IMR-90 (cell line): ENCODE data around the gene CNKSR3. TPM values are rescaled to one million over a fixed set of nuclear protein-coding genes. Genes with fewer than 3 reads are reported as not detected.

Experiments used
- ATAC-seq: fragments of 200-7000 bp; cut with Tn5 transposase; 2 replicates; pipeline ENCODE4 v1.9.1; 2020; ENCODE audit warnings: low read depth, mild to moderate bottlenecking, moderate library complexity
- BruUV-seq: library from RNA; stranded (reverse); fragments of 400-500 nt; replicated peaks from 2 replicates; lab custom pipeline; 2021; lab: Mats Ljungman, UMichigan
- CTCF ChIA-PET: fragments of 300-600 bp; formaldehyde crosslinking; extraction: SDS; loops from one replicate; lab custom pipeline; 2021; ENCODE audit warnings: antibody characterized with exemption; lab: Yijun Ruan, JAX
- POLR2A ChIA-PET: fragments of 300-600 bp; sonication (Branson Sonifier 250); formaldehyde crosslinking; loops from one replicate; lab custom pipeline; 2022; ENCODE audit warnings: antibody characterized with exemption; ENCODE audit not compliant: unreplicated experiment; lab: Charles Lee
- DNase-seq: peaks from one replicate; pipeline ENCODE4 v3.0.0; 2013
- H2AFZ ChIP-seq: replicated peaks from 2 replicates; pipeline ENCODE3; 2013; ENCODE audit warnings: low read length, mild to moderate bottlenecking; ENCODE audit not compliant: poor library complexity
- H2AK5ac ChIP-seq: 2 replicates; pipeline ENCODE4 v1.6.1; 2013; ENCODE audit warnings: low read depth, low read length, inconsistent platforms
- H2AK9ac ChIP-seq: replicated peaks from 2 replicates; pipeline ENCODE3; 2013; ENCODE audit warnings: mild to moderate bottlenecking, low read depth, low read length, moderate library complexity; ENCODE audit not compliant: poor library complexity
- H2BK120ac ChIP-seq: 2 replicates; pipeline ENCODE4 v1.6.1; 2013; ENCODE audit warnings: low read depth, low read length, inconsistent platforms
- H2BK15ac ChIP-seq: 3 replicates; pipeline ENCODE4 v1.6.1; 2013; ENCODE audit warnings: low read depth, low read length, inconsistent platforms
- H2BK20ac ChIP-seq: 2 replicates; pipeline ENCODE4 v1.6.1; 2013; ENCODE audit warnings: low read depth, mild to moderate bottlenecking, inconsistent platforms, low read length, moderate library complexity
- H2BK5ac ChIP-seq: 2 replicates; pipeline ENCODE4 v1.6.1; 2013; ENCODE audit warnings: mild to moderate bottlenecking, low read depth, low read length, inconsistent platforms; ENCODE audit not compliant: poor library complexity, severe bottlenecking
- H3K14ac ChIP-seq: replicated peaks from 2 replicates; pipeline ENCODE4 v1.6.1; 2013; ENCODE audit warnings: low read depth, low read length, inconsistent platforms
- H3K18ac ChIP-seq: 2 replicates; pipeline ENCODE4 v1.6.1; 2013; ENCODE audit warnings: low read depth, low read length, control low read depth
- H3K23ac ChIP-seq: 2 replicates; pipeline ENCODE4 v1.6.1; 2013; ENCODE audit warnings: low read depth, low read length, inconsistent platforms
- H3K27ac ChIP-seq: 2 replicates; pipeline ENCODE4 v1.5.1; 2013; ENCODE audit warnings: mild to moderate bottlenecking, control low read depth, low read length; ENCODE audit not compliant: insufficient read depth
- H3K27me3 ChIP-seq: 2 replicates; pipeline ENCODE4 v1.6.1; 2013; ENCODE audit warnings: low read length; ENCODE audit not compliant: control insufficient read depth, insufficient read depth
- H3K36me3 ChIP-seq: 2 replicates; pipeline ENCODE4 v1.6.1; 2013; ENCODE audit warnings: low read length, mixed read lengths; ENCODE audit not compliant: control insufficient read depth, insufficient read depth
- H3K4ac ChIP-seq: 2 replicates; pipeline ENCODE4 v1.6.1; 2013; ENCODE audit warnings: low read depth, low read length, inconsistent platforms
- H3K4me1 ChIP-seq: 2 replicates; pipeline ENCODE4 v1.6.1; 2013; ENCODE audit warnings: low read length, mixed read lengths; ENCODE audit not compliant: control insufficient read depth, insufficient read depth
- H3K4me2 ChIP-seq: 2 replicates; pipeline ENCODE4 v1.6.1; 2013; ENCODE audit warnings: low read depth, mild to moderate bottlenecking, control low read depth, low read length, moderate library complexity
- H3K4me3 ChIP-seq: 2 replicates; pipeline ENCODE4 v1.5.1; 2013; ENCODE audit warnings: low read depth, mild to moderate bottlenecking, control low read depth, low read length, moderate library complexity; ENCODE audit not compliant: insufficient read depth
- H3K56ac ChIP-seq: 2 replicates; pipeline ENCODE4 v1.6.1; 2013; ENCODE audit warnings: low read length, inconsistent platforms; ENCODE audit not compliant: insufficient read depth; ENCODE audit errors: extremely low read depth
- H3K79me1 ChIP-seq, 2 experiments: 2 replicates each; pipeline ENCODE4 v1.6.1; 2013; ENCODE audit warnings: low read length in 2 of 2, inconsistent platforms in 1 of 2, low read depth in 1 of 2
- H3K9ac ChIP-seq: 2 replicates; pipeline ENCODE4 v1.6.1; 2013; ENCODE audit warnings: low read depth, low read length, control low read depth
- H3K9me1 ChIP-seq: 2 replicates; pipeline ENCODE4 v1.6.1; 2013; ENCODE audit warnings: low read length, inconsistent platforms; ENCODE audit not compliant: insufficient read depth
- H3K9me3 ChIP-seq: 2 replicates; pipeline ENCODE4 v1.6.1; 2013; ENCODE audit warnings: low read length; ENCODE audit not compliant: control insufficient read depth, insufficient read depth
- H4K20me1 ChIP-seq: 2 replicates; pipeline ENCODE4 v1.6.1; 2013; ENCODE audit warnings: low read length, inconsistent platforms; ENCODE audit not compliant: insufficient read depth
- H4K5ac ChIP-seq: 2 replicates; pipeline ENCODE4 v1.6.1; 2013; ENCODE audit warnings: mild to moderate bottlenecking, low read depth, low read length, control low read depth
- H4K8ac ChIP-seq, 2 experiments: 2 replicates each; pipeline ENCODE4 v1.6.1; 2013; ENCODE audit warnings: low read depth in 2 of 2, low read length in 2 of 2, control low read depth in 1 of 2, inconsistent platforms in 1 of 2
- H4K91ac ChIP-seq: 2 replicates; pipeline ENCODE4 v1.6.1; 2013; ENCODE audit warnings: low read depth, low read length, inconsistent platforms; ENCODE audit not compliant: insufficient read depth
- BHLHE40 ChIP-seq: fragments of 150-350 bp; IDR thresholded peaks from 2 replicates; pipeline ENCODE4 v1.6.1; 2016; ENCODE audit warnings: mild to moderate bottlenecking, low read depth, low read length
- CEBPB ChIP-seq: IDR thresholded peaks from 2 replicates; pipeline ENCODE4 v1.6.1; 2012; ENCODE audit warnings: low read depth, low read length, improper control_type of control experiment
- CHD1 ChIP-seq: IDR thresholded peaks from 2 replicates; pipeline ENCODE4 v1.6.1; 2012; ENCODE audit warnings: low read depth, low read length, improper control_type of control experiment
- CTCF ChIP-seq: conservative IDR thresholded peaks from 2 replicates; pipeline ENCODE4 v1.5.1; 2012; ENCODE audit warnings: mild to moderate bottlenecking, low read depth, low read length, improper control_type of control experiment
- FOS ChIP-seq: fragments of 150-350 bp; IDR thresholded peaks from 2 replicates; pipeline ENCODE4 v1.6.1; 2016; ENCODE audit warnings: low read depth, low read length
- MAFK ChIP-seq: IDR thresholded peaks from 2 replicates; pipeline ENCODE4 v1.6.1; 2012; ENCODE audit warnings: low read depth, low read length, improper control_type of control experiment
- MAZ ChIP-seq: IDR thresholded peaks from 2 replicates; pipeline ENCODE4 v1.6.1; 2012; ENCODE audit warnings: low read depth, mild to moderate bottlenecking, low read length, improper control_type of control experiment, moderate library complexity, borderline replicate concordance
- MXI1 ChIP-seq: IDR thresholded peaks from 2 replicates; pipeline ENCODE4 v1.6.1; 2012; ENCODE audit warnings: low read depth, mild to moderate bottlenecking, low read length, moderate library complexity, borderline replicate concordance
- NFE2L2 ChIP-seq: fragments of 150-350 bp; IDR thresholded peaks from 2 replicates; pipeline ENCODE4 v1.6.1; 2016; ENCODE audit warnings: low read depth, mild to moderate bottlenecking, low read length
- POLR2A ChIP-seq: IDR thresholded peaks from 2 replicates; pipeline ENCODE4 v1.6.1; 2012; ENCODE audit warnings: mild to moderate bottlenecking, low read depth, low read length
- RAD21 ChIP-seq: IDR thresholded peaks from 2 replicates; pipeline ENCODE4 v1.6.1; 2012; ENCODE audit warnings: low read length, improper control_type of control experiment
- RCOR1 ChIP-seq: IDR thresholded peaks from 2 replicates; pipeline ENCODE4 v1.6.1; 2012; ENCODE audit warnings: mild to moderate bottlenecking, low read length, improper control_type of control experiment; ENCODE audit not compliant: insufficient replicate concordance
- RFX5 ChIP-seq: IDR thresholded peaks from 2 replicates; pipeline ENCODE4 v1.8.0; 2012; ENCODE audit warnings: low read depth, mild to moderate bottlenecking, low read length, moderate library complexity
- WGBS, 2 experiments: methylation state at CpG; one replicate each; pipeline versions ENCODE4 v1.1.5 to v1.1.7; 2013; ENCODE audit warnings: missing lambda C conversion rate in 2 of 2; ENCODE audit not compliant: insufficient read length in 1 of 2; ENCODE audit errors: extremely low coverage in 2 of 2; 5-methylcytosine and 5-hydroxymethylcytosine counted together
- dilution Hi-C: fragments of 300-500 bp; cut with HindIII; formaldehyde crosslinking; loops from one replicate; pipeline ENCODE4 v1.14.3; 2018; ENCODE audit warnings: low sequenced_read_pairs; ENCODE audit not compliant: unreplicated experiment
- in situ Hi-C: fragments of 300-500 bp; cut with MboI; formaldehyde crosslinking; loops from 3 replicates; pipeline ENCODE4 v1.14.3; 2019; ENCODE audit warnings: low sequenced_read_pairs, inconsistent platforms, mixed read lengths
- intact Hi-C: fragments of 100-400 bp; cut with micrococcal nuclease; formaldehyde crosslinking; loops from 2 replicates; pipeline ENCODE4 v1.10.0; 2022
- polyA plus RNA-seq, 3 experiments: library from polyadenylated mRNA; depleted of rRNA; stranded (reverse); fragments of >200 nt; gene quantifications; 2 replicates each; pipeline ENCODE4 v1.2.3, GENCODE V29; 2012; ENCODE audit warnings: low replicate concordance in 1 of 3
- total RNA-seq: library from RNA; depleted of rRNA; stranded (reverse); fragments of >200 nt; gene quantifications from 2 replicates; pipeline ENCODE4 v1.2.3, GENCODE V29; 2012
- TF ChIP-seq, protein P1 (sequence below): fragments of 150-350 bp; IDR thresholded peaks from 2 replicates; pipeline ENCODE4 v1.6.1; 2017; ENCODE audit warnings: mild to moderate bottlenecking, antibody characterized with exemption, low read length, low read depth
- TF ChIP-seq, protein P2 (sequence below): fragments of 150-350 bp; IDR thresholded peaks from 2 replicates; pipeline ENCODE4 v1.6.1; 2016; ENCODE audit warnings: low read depth, mild to moderate bottlenecking, low read length, moderate library complexity, borderline replicate concordance

The CNKSR3 gene
- total and polyA plus RNA-seq, 2 of the 4 experiments (the other 2 are of a cell fraction) = 6.7 to 15.8 TPM

GRCh38 chr6:154404791-154405400, 105.6 kb downstream of the CNKSR3 start:
- POLR2A ChIA-PET = no interaction called here
- H2BK5ac ChIP-seq = peak overlapping the region; percentile 95
- TF ChIP-seq, protein P1, sequence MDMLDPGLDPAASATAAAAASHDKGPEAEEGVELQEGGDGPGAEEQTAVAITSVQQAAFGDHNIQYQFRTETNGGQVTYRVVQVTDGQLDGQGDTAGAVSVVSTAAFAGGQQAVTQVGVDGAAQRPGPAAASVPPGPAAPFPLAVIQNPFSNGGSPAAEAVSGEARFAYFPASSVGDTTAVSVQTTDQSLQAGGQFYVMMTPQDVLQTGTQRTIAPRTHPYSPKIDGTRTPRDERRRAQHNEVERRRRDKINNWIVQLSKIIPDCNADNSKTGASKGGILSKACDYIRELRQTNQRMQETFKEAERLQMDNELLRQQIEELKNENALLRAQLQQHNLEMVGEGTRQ = no peak
- TF ChIP-seq RFX5 = no peak
- TF ChIP-seq NFE2L2 = no peak
- TF ChIP-seq CHD1 = no peak
- TF ChIP-seq CEBPB = no peak
- TF ChIP-seq CTCF = no peak
- no peak for TF ChIP-seq BHLHE40
- TF ChIP-seq RCOR1 = no peak
- no peak for TF ChIP-seq MAFK
- TF ChIP-seq RAD21 = no peak
- no peak for TF ChIP-seq POLR2A
- TF ChIP-seq FOS = no peak
- TF ChIP-seq, protein P2, sequence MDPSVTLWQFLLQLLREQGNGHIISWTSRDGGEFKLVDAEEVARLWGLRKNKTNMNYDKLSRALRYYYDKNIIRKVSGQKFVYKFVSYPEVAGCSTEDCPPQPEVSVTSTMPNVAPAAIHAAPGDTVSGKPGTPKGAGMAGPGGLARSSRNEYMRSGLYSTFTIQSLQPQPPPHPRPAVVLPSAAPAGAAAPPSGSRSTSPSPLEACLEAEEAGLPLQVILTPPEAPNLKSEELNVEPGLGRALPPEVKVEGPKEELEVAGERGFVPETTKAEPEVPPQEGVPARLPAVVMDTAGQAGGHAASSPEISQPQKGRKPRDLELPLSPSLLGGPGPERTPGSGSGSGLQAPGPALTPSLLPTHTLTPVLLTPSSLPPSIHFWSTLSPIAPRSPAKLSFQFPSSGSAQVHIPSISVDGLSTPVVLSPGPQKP = no peak
- no peak for TF ChIP-seq MAZ
- no peak for TF ChIP-seq MXI1

More at GRCh38 chr6:154404791-154405400, 105.6 kb downstream of the CNKSR3 start:
- Histone ChIP-seq H4K5ac (peak overlapping the region; percentile 27; the same call in 1 of the 2 replicates), H4K20me1 (no peaks in the 10 kb centered on the region), H3K4me1 (peaks cover 22% of the 10 kb centered on the region), H3K79me1 (peaks cover 4 to 24% of the 10 kb centered on the region in 2 experiments; a peak in 3 of 4 replicates), H2AK9ac (no peak overlapping the region), H2BK120ac (peak overlapping the region; percentile 79), H4K8ac (peak overlapping the region; percentile 44 to 86; a peak in 2 of 4 replicates), H3K4me3 (peak overlapping the region; percentile 41; the same call in 1 of the 2 replicates), H3K23ac (peak overlapping the region; percentile 62; the same call in 1 of the 2 replicates), H2AFZ (no peak overlapping the region), H3K18ac (peak overlapping the region; percentile 95), H3K4me2 (peak overlapping the region; percentile 78), H2BK15ac (no peak overlapping the region), H3K27me3 (no peaks in the 10 kb centered on the region), H3K36me3 (peaks cover 17% of the 10 kb centered on the region), H3K27ac (peak overlapping the region; percentile 88), H2AK5ac (no peak overlapping the region), H3K14ac (peak overlapping the region; percentile 53), H3K9ac (peak overlapping the region; percentile 4; the same call in 1 of the 2 replicates), H4K91ac (peak overlapping the region; percentile 15), H3K9me3 (peaks cover 3% of the 10 kb centered on the region), H2BK20ac (peak overlapping the region; percentile 97), H3K9me1 (0 out of 2 replicates have a peak, but pooled peaks cover 9% of the 10 kb centered on the region), H3K56ac (peak overlapping the region; percentile 68), H3K4ac (peak overlapping the region; percentile 73)
- ATAC-seq (peak; percentile 40), DNase-seq (peak; percentile 84)
- CTCF ChIA-PET = no interaction called here
- WGBS, 2 experiments = no CpG with 5 or more reads among the region's 6 CpGs
- in situ Hi-C loops (no loop called here), intact Hi-C loops (loop anchor here (1.0 to 5.0 kb wide), 2 partner anchors 128 to 251 kb away; no protein-coding TSS in a partner anchor), dilution Hi-C loops (no loop called here)
- no TSS peak for BruUV-seq
